NCI-H128 (cell line): Measurements from ENCODE around the gene DMRT1.

ENCODE experiments used
- DNase-seq: peaks from one replicate; lab custom pipeline; 2025; ENCODE audit not compliant: unreplicated experiment; lab: John Stamatoyannopoulos, UW

Gene DMRT1

GRCh38 chr9:970151-970996 is 128.9 kb downstream of the DMRT1 start:
- DNase-seq = no peak

DNA sequence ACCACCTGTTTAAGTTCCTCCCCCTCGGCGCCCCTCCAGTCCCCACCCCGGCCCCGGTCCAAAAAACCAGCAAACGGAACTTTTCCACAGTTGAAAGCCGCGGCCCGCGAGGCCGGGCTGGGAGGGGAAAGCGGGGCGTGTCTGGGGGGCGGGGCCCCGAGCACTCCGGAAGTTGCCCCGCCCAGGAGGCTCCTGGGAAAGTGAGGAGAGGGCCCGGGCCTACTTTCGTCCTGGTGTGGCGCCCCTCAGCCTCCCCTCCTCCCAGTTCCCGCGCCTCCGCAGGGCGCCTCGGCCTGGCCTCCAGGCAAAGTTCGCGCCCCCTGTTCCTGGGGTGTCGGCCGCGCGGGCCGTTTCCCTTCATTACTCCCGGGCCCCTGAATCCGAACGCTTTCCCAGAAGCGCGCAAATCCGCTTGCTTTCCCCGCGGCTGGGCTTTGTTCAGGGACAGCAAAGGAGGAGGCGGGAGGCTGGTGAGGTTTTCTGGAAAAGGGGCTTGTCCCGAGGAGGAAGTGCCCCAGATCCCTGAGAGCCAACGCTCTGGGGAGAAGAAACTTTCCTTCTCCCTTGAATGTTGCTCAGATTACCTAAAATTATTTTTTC is 130.5 kb downstream of the DMRT1 start:
- DNase-seq = no peak

- no peak for DNase-seq
Observed at GRCh38 chr9:972501-973294, 131.2 kb downstream of the DMRT1 start.

- no peak for DNase-seq
Observed at GRCh38 chr9:973295-973834, 131.9 kb downstream of the DMRT1 start.

- peak; percentile 42 for DNase-seq
Observed at GRCh38 chr9:974031-974995, 132.8 kb downstream of the DMRT1 start.

DNA sequence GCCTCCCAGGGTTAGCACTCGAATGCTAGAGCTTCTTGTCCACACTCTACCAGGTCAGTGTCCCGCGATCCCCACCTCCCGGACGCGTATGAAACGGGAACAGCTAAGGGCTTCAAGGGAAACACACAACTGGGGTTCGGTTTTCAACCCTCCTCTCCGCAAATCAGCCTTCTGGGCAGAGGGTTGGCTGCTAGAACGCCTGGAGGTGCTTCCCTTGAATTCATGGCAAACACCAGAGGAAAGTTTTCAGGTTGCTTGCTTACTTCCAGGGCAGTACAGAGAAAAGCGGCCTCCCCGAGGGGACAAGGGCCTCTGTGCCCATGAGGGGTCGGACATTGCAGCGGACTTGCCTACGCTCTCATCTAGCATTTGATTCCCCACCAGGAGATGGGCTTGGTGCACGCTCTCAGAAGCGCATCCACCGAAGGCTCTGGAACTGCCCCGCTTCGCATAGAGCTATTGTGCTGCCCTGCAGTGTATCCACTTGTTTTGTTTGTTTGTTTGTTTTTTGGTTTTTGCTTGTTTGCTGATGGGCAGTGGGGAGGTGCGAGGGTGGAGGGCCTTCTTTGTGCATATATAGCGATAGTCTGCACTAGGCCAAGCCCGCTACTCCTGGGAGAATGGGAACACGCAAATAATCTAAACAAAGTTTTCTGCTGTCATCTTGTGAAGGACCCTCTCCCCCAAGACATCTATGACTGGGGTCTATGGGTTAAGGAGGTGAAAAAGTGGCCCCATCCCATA is 133.7 kb downstream of the DMRT1 start:
- DNase-seq = no peak

GRCh38 chr9:975740-976257 is 134.3 kb downstream of the DMRT1 start:
- DNase-seq = no peak

- DNase-seq = no peak
Observed at GRCh38 chr9:976258-976942, 134.9 kb downstream of the DMRT1 start, which contains the start of gene DMRT3. DMRT3 (plus strand) TSS chr9:976655; CDS start chr9:977002, 347 bp downstream.

GRCh38 chr9:976943-977837 is 135.7 kb downstream of the DMRT1 start:
- peak; percentile 44 for DNase-seq

- DNase-seq = no peak
Observed at GRCh38 chr9:977838-978830, 136.6 kb downstream of the DMRT1 start.

- no peak for DNase-seq
Observed at GRCh38 chr9:979983-980382, 138.5 kb downstream of the DMRT1 start.

GRCh38 chr9:980640-981039 is 139.1 kb downstream of the DMRT1 start:
- DNase-seq = no peak

DNA sequence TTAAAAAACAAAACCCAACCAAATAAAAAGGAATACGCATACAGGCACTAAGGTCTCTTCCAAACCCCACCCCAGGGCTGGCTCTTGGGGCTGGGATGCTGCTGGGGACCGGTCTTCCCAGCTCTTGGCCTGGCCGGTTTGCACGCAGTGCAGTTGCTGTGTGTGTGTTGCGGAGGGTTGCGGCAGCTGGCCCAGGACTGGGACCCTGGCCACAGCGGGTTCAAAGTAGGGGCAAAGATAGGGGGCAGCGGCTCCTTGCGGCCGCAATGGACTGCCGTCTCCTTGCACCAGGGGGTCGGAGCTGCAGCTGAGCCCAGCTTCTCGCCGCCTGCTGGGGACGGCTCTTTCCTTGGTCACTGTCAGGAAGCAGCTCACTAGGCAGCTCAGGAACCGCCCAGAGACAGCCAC is 140.0 kb downstream of the DMRT1 start:
- no peak for DNase-seq

GRCh38 chr9:982394-983230 is 141.1 kb downstream of the DMRT1 start:
- no peak for DNase-seq

DNA sequence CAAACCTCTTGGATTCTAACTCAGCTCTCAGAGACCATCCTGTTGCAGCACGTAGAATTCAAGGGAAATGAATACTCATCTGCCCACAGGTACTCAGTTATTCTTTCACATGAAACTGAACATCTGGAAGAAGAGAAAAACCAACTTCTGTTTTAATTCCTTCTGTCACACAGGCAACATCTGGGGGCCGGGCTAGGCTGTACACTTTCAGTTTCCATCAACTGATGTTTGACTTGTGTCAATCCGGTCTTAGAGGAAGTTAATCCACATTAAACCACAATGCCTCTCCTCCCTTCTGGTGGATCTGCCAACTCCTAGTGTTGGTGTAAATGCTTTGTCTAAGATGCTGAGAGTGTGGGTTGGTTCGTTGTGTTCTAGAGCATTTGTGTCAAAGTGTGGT is 152.5 kb downstream of the DMRT1 start:
- DNase-seq = no peak

GRCh38 chr9:995192-995591 is 153.7 kb downstream of the DMRT1 start:
- no peak for DNase-seq
